T-helper 1 cell treated with Interleukin-12 subunit alpha and Interleukin-12 subunit beta and Interleukin-4 antibody, amounts not matched to agents 30 μg/mL and 1 μg/mL, for 36 hours (primary cell): ENCODE measurements around the gene DRG2.

Experiments
- H3K27ac Mint-ChIP-seq: one replicate; pipeline ENCODE4 v1.8.0; 2021; ENCODE audit warnings: mild to moderate bottlenecking, mixed read lengths
- H3K27me3 Mint-ChIP-seq: one replicate; pipeline ENCODE4 v1.8.0; 2021; ENCODE audit warnings: low read depth, mixed read lengths
- H3K36me3 Mint-ChIP-seq: one replicate; pipeline ENCODE4 v1.8.0; 2021; ENCODE audit warnings: low read depth, mixed read lengths
- H3K4me1 Mint-ChIP-seq: one replicate; pipeline ENCODE4 v1.8.0; 2021; ENCODE audit warnings: low read depth, mixed read lengths
- H3K4me3 Mint-ChIP-seq: one replicate; pipeline ENCODE4 v1.8.0; 2021; ENCODE audit warnings: mild to moderate bottlenecking, moderate library complexity, mixed read lengths
- H3K9me3 Mint-ChIP-seq: one replicate; pipeline ENCODE4 v1.8.0; 2021; ENCODE audit warnings: mixed read lengths

DRG2 gene

GRCh38 chr17:18101828-18102227, 14.1 kb downstream of the DRG2 start:
- Mint-ChIP-seq H3K9me3 (no peaks in the 10 kb centered on the region), H3K4me3 (no peak overlapping the region), H3K27ac (no peak overlapping the region), H3K36me3 (peaks cover 7% of the 10 kb centered on the region), H3K27me3 (no peaks in the 10 kb centered on the region), H3K4me1 (no peaks in the 10 kb centered on the region)

- no peaks in the 10 kb centered on the region for H3K27me3 Mint-ChIP-seq
- H3K4me3 Mint-ChIP-seq, result no peak overlapping the region
- peaks cover 10% of the 10 kb centered on the region for H3K36me3 Mint-ChIP-seq
- H3K4me1 Mint-ChIP-seq, result no peaks in the 10 kb centered on the region
- no peaks in the 10 kb centered on the region for H3K9me3 Mint-ChIP-seq
- H3K27ac Mint-ChIP-seq, result no peak overlapping the region
Measured at GRCh38 chr17:18102640-18103039, 14.9 kb downstream of the DRG2 start.

- H3K27me3 Mint-ChIP-seq, result no peaks in the 10 kb centered on the region
- no peak overlapping the region for H3K27ac Mint-ChIP-seq
- no peak overlapping the region for H3K4me3 Mint-ChIP-seq
- H3K9me3 Mint-ChIP-seq, result no peaks in the 10 kb centered on the region
- peaks cover 7% of the 10 kb centered on the region for H3K36me3 Mint-ChIP-seq
- no peaks in the 10 kb centered on the region for H3K4me1 Mint-ChIP-seq
Measured at GRCh38 chr17:18105027-18105426, 17.3 kb downstream of the DRG2 start.

GRCh38 chr17:18105595-18105994, 17.8 kb downstream of the DRG2 start:
- Mint-ChIP-seq H3K27me3 (no peaks in the 10 kb centered on the region), H3K4me1 (no peaks in the 10 kb centered on the region), H3K9me3 (no peaks in the 10 kb centered on the region), H3K27ac (no peak overlapping the region), H3K4me3 (no peak overlapping the region), H3K36me3 (peaks cover 4% of the 10 kb centered on the region)

- Mint-ChIP-seq H3K27me3 (no peaks in the 10 kb centered on the region), H3K36me3 (peaks cover 4% of the 10 kb centered on the region), H3K4me1 (no peaks in the 10 kb centered on the region), H3K4me3 (no peak overlapping the region), H3K9me3 (no peaks in the 10 kb centered on the region), H3K27ac (no peak overlapping the region)
Measured at GRCh38 chr17:18106211-18106610, 18.5 kb downstream of the DRG2 start.

GRCh38 chr17:18107061-18107790, 19.5 kb downstream of the DRG2 start:
- Mint-ChIP-seq H3K36me3 (peaks cover 4% of the 10 kb centered on the region), H3K4me3 (no peak overlapping the region), H3K4me1 (no peaks in the 10 kb centered on the region), H3K27me3 (no peaks in the 10 kb centered on the region), H3K9me3 (no peaks in the 10 kb centered on the region), H3K27ac (no peak overlapping the region)

- H3K27ac Mint-ChIP-seq, result no peak overlapping the region
- H3K27me3 Mint-ChIP-seq, result no peaks in the 10 kb centered on the region
- H3K9me3 Mint-ChIP-seq, result no peaks in the 10 kb centered on the region
Measured at GRCh38 chr17:18107971-18108370, 20.2 kb downstream of the DRG2 start.

GRCh38 chr17:18108401-18109312, 20.9 kb downstream of the DRG2 start, which contains the start of gene MYO15A:
TSS of gene MYO15A (plus strand) at chr17:18108756. CDS start at chr17:18118801, 10,045 bp downstream.
- Mint-ChIP-seq H3K27me3 (no peaks in the 10 kb centered on the region), H3K4me3 (no peak within 1 kb of the TSS), H3K9me3 (no peaks in the 10 kb centered on the region), H3K27ac (no peak within 1 kb of the TSS), H3K36me3 (peaks cover 4% of the 10 kb centered on the region), H3K4me1 (no peaks in the 10 kb centered on the region)

More at GRCh38 chr17:18107971-18108370, 20.2 kb downstream of the DRG2 start:
- H3K4me3 Mint-ChIP-seq, result no peak overlapping the region
- peaks cover 4% of the 10 kb centered on the region for H3K36me3 Mint-ChIP-seq
- H3K4me1 Mint-ChIP-seq, result no peaks in the 10 kb centered on the region

GRCh38 chr17:18109935-18110485, 22.3 kb downstream of the DRG2 start:
- Mint-ChIP-seq H3K27ac (no peak overlapping the region), H3K36me3 (peaks cover 4% of the 10 kb centered on the region), H3K27me3 (no peaks in the 10 kb centered on the region), H3K9me3 (no peaks in the 10 kb centered on the region), H3K4me3 (no peak overlapping the region), H3K4me1 (no peaks in the 10 kb centered on the region)

- H3K27me3 Mint-ChIP-seq, result no peaks in the 10 kb centered on the region
- no peak overlapping the region for H3K27ac Mint-ChIP-seq
- H3K4me3 Mint-ChIP-seq, result no peak overlapping the region
- H3K36me3 Mint-ChIP-seq, result peaks cover 4% of the 10 kb centered on the region
- H3K4me1 Mint-ChIP-seq, result no peaks in the 10 kb centered on the region
- no peaks in the 10 kb centered on the region for H3K9me3 Mint-ChIP-seq
Measured at GRCh38 chr17:18110636-18111145, 22.9 kb downstream of the DRG2 start.

- H3K36me3 Mint-ChIP-seq, result peaks cover 4% of the 10 kb centered on the region
- H3K27ac Mint-ChIP-seq, result no peak overlapping the region
- H3K9me3 Mint-ChIP-seq, result no peaks in the 10 kb centered on the region
- H3K27me3 Mint-ChIP-seq, result no peaks in the 10 kb centered on the region
- H3K4me1 Mint-ChIP-seq, result no peaks in the 10 kb centered on the region
- H3K4me3 Mint-ChIP-seq, result no peak overlapping the region
Measured at GRCh38 chr17:18111330-18111971, 23.7 kb downstream of the DRG2 start.

GRCh38 chr17:18115517-18115916, 27.8 kb downstream of the DRG2 start:
- no peak overlapping the region for H3K27ac Mint-ChIP-seq

GRCh38 chr17:18116078-18116477, 28.3 kb downstream of the DRG2 start:
- H3K9me3 Mint-ChIP-seq, result peaks cover 4% of the 10 kb centered on the region
- H3K4me1 Mint-ChIP-seq, result no peaks in the 10 kb centered on the region
- H3K27ac Mint-ChIP-seq, result no peak overlapping the region
- no peaks in the 10 kb centered on the region for H3K36me3 Mint-ChIP-seq
- H3K27me3 Mint-ChIP-seq, result no peaks in the 10 kb centered on the region
- no peak overlapping the region for H3K4me3 Mint-ChIP-seq

More at GRCh38 chr17:18115517-18115916, 27.8 kb downstream of the DRG2 start:
- Mint-ChIP-seq H3K4me1 (no peaks in the 10 kb centered on the region), H3K4me3 (no peak overlapping the region), H3K27me3 (no peaks in the 10 kb centered on the region), H3K9me3 (peaks cover 4% of the 10 kb centered on the region), H3K36me3 (no peaks in the 10 kb centered on the region)

GRCh38 chr17:18117533-18117932, 29.8 kb downstream of the DRG2 start:
- H3K27ac Mint-ChIP-seq, result no peak overlapping the region
- no peaks in the 10 kb centered on the region for H3K27me3 Mint-ChIP-seq
- H3K4me1 Mint-ChIP-seq, result no peaks in the 10 kb centered on the region
- peaks cover 4% of the 10 kb centered on the region for H3K9me3 Mint-ChIP-seq
- H3K4me3 Mint-ChIP-seq, result no peak overlapping the region
- no peaks in the 10 kb centered on the region for H3K36me3 Mint-ChIP-seq
